NB4 (cell line): ENCODE measurements around the gene MRPS15.
A peak's percentile ranks its signal among the peaks of the same experiment; 100 is the strongest.

Experiments
- DNase-seq: peaks from one replicate; pipeline ENCODE4 v3.0.0; 2010; ENCODE audit warnings: low read depth
- H3K4me3 ChIP-seq: one replicate; pipeline ENCODE4 v1.5.1; 2011; ENCODE audit warnings: mild to moderate bottlenecking, low read depth, low read length, moderate library complexity
- MAX ChIP-seq: IDR thresholded peaks from 2 replicates; pipeline ENCODE4 v1.6.1; 2011; ENCODE audit warnings: low read depth, low read length
- MYC ChIP-seq: IDR thresholded peaks from 2 replicates; pipeline ENCODE4 v1.6.1; 2011; ENCODE audit warnings: low read depth, low read length
- POLR2A ChIP-seq: IDR thresholded peaks from 2 replicates; pipeline ENCODE4 v1.6.1; 2011; ENCODE audit warnings: mild to moderate bottlenecking; ENCODE audit not compliant: insufficient read length; ENCODE audit errors: extremely low read depth
- TF ChIP-seq, protein P1 (sequence below): IDR thresholded peaks from one replicate; pipeline ENCODE4 v1.5.1; 2012; ENCODE audit warnings: low read depth, low read length

MRPS15 gene

GRCh38 chr1:36425791-36426190 lies 38.4 kb downstream of the MRPS15 start:
- no peak for TF ChIP-seq MAX
- TF ChIP-seq, protein P1, sequence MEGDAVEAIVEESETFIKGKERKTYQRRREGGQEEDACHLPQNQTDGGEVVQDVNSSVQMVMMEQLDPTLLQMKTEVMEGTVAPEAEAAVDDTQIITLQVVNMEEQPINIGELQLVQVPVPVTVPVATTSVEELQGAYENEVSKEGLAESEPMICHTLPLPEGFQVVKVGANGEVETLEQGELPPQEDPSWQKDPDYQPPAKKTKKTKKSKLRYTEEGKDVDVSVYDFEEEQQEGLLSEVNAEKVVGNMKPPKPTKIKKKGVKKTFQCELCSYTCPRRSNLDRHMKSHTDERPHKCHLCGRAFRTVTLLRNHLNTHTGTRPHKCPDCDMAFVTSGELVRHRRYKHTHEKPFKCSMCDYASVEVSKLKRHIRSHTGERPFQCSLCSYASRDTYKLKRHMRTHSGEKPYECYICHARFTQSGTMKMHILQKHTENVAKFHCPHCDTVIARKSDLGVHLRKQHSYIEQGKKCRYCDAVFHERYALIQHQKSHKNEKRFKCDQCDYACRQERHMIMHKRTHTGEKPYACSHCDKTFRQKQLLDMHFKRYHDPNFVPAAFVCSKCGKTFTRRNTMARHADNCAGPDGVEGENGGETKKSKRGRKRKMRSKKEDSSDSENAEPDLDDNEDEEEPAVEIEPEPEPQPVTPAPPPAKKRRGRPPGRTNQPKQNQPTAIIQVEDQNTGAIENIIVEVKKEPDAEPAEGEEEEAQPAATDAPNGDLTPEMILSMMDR = no peak
- TF ChIP-seq MYC = no peak
- TF ChIP-seq POLR2A = no peak

DNA sequence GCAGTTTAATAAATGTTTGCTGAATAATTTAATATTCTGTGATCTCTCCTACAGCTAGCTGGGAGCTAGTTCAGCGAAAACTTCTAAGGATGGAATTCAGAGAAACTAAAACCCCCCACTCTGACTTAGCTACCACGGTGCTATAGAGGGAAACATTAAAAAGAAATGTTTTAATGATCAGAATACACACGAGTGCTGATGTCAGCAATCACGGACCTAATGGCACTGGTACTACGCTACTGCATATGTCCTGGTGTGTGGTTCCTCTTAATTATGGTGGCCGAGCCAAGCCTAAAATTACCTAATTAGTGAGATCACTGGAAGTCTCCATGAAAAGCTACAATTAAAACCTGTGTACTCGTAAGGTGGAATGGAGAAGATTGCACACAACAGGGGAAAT lies 42.5 kb downstream of the MRPS15 start:
- DNase-seq = no peak
- TF ChIP-seq MAX (no peak), POLR2A (no peak), MYC (no peak)
- TF ChIP-seq, protein P1 = no peak
- H3K4me3 ChIP-seq = no peak overlapping the region

More at GRCh38 chr1:36425791-36426190, 38.4 kb downstream of the MRPS15 start:
- no peak for DNase-seq
- no peak overlapping the region for H3K4me3 ChIP-seq

GRCh38 chr1:36420836-36421317 lies 43.3 kb downstream of the MRPS15 start:
- H3K4me3 ChIP-seq = no peak overlapping the region
- peak; percentile 86 for DNase-seq
- TF ChIP-seq MYC = peak; percentile 42
- TF ChIP-seq POLR2A = no peak
- TF ChIP-seq, protein P1 = peak; percentile 95
- peak; percentile 47; the same call in 1 of the 2 replicates for TF ChIP-seq MAX

- no peak for DNase-seq
- H3K4me3 ChIP-seq = no peak overlapping the region
- TF ChIP-seq POLR2A = no peak
- TF ChIP-seq, protein P1 = no peak
- TF ChIP-seq MYC = no peak
- no peak for TF ChIP-seq MAX
These were observed 43.8 kb downstream of the MRPS15 start for GRCh38 chr1:36420409-36420808.

DNA sequence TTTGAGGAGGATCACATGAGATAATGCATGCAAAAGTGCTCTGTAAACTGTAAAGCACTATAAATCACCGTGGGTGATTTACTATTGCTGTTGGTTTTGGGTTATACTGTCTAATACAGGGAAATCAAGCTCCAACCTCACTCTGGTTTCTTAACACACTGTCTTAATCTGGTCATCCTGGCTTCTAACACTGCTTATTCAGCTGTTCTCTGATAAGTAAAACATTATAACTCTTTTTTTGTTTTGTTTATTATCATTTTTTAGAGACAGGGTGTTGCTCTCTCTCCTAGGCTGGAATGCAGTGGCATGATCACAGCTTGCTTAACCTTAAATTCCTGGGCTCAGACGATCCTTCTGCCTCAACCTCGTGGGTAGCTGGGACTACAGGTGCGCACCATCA lies 44.6 kb downstream of the MRPS15 start:
- no peak overlapping the region for H3K4me3 ChIP-seq
- TF ChIP-seq MYC (no peak), POLR2A (no peak), MAX (no peak)
- TF ChIP-seq, protein P1 = no peak
- DNase-seq = no peak
